Right lobe of liver (tissue), 4 donors: ENCODE results near the gene RBMS3.

Experiments used
- POLR2A ChIP-seq: fragments of 450-650 bp; IDR thresholded peaks from one replicate; pipeline ENCODE4 v1.6.1; 2017; ENCODE audit warnings: antibody characterized with exemption, mild to moderate bottlenecking
- TF ChIP-seq, protein P1 (sequence below), 4 donors: fragments of 200-600 bp in 3 of 4; fragments of 450-650 bp in 1 of 4; IDR thresholded peaks; one replicate each; pipeline versions ENCODE4 v1.5.1 to v1.8.0; 2016 to 2022; ENCODE audit warnings: antibody characterized with exemption in 4 of 4, mild to moderate bottlenecking in 2 of 4
- donor health status: DM: no; HTN: no; CAD: no.
- donor health status: DM: no; HTN: no; CAD: no.
- donor health status: DM: no; HTN: yes; CAD: no.

DNA sequence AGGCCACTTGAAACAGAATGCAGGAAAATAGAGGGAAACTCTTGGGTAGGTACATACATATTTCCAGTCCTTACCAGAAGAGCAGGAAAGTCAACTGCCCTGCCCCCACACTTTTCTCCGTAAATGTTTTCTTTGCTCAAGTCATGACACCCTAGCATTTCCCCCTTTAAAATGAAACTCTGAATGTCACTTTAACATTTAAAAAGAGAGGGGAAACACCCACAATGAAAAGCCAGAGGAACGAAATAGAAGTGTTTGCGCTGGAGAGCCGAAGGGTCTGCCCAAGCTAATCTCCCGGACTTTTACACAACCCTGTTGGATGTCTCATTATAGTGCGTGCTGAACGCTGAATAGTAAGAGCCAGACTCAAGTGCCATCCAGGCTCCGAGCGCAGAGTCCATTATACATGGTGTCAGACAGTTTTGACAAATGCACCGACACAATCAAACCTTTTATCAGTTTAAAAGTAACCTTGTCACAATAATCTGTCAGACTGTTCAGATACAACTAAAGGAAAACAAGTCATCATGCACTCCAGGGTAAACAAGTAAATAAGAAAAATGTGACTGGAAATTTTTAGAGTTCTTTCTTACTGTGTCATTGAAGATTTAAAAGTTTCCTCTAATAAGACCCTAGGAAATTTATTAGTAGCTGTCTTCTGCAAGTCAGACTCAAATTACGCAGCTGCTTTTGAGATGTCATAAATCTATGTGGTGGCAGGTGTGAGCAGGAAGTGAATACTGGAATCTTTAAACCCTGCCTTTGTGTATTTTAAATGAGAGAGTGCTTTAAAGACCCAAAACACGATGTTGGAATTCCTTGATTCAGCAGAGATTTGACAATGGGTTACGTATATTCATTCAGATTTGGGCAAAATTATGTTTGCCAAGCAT is 159.8 kb downstream of the RBMS3 start:
- TF ChIP-seq POLR2A = no peak
- TF ChIP-seq, protein P1, sequence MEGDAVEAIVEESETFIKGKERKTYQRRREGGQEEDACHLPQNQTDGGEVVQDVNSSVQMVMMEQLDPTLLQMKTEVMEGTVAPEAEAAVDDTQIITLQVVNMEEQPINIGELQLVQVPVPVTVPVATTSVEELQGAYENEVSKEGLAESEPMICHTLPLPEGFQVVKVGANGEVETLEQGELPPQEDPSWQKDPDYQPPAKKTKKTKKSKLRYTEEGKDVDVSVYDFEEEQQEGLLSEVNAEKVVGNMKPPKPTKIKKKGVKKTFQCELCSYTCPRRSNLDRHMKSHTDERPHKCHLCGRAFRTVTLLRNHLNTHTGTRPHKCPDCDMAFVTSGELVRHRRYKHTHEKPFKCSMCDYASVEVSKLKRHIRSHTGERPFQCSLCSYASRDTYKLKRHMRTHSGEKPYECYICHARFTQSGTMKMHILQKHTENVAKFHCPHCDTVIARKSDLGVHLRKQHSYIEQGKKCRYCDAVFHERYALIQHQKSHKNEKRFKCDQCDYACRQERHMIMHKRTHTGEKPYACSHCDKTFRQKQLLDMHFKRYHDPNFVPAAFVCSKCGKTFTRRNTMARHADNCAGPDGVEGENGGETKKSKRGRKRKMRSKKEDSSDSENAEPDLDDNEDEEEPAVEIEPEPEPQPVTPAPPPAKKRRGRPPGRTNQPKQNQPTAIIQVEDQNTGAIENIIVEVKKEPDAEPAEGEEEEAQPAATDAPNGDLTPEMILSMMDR (IDR thresholded peaks at IDR 0.05) = no peak
